Esophagus muscularis mucosa (tissue), 4 donors: ENCODE results near the gene IFNA21. TPM values are rescaled to one million over a fixed set of nuclear protein-coding genes. Genes with fewer than 3 reads are reported as not detected.

Experiments
- DNase-seq: peaks from one replicate; pipeline ENCODE4 v3.0.0-alpha.2; 2017; ENCODE audit errors: extremely low spot score
- H3K27ac ChIP-seq, 4 donors: fragments of 200-600 bp; sonication (generic); replicated peaks in 1 of 4; 1 replicate in 3 of 4; 2 replicates in 1 of 4; pipeline ENCODE4 v1.5.1; 2016 to 2019; ENCODE audit warnings: mild to moderate bottlenecking in 1 of 4
- H3K27me3 ChIP-seq, 4 donors: fragments of 200-600 bp; sonication (generic); one replicate each; pipeline versions ENCODE4 v1.5.1 to v1.6.0; 2016 to 2019
- H3K36me3 ChIP-seq, 4 donors: fragments of 200-600 bp; sonication (generic); one replicate each; pipeline ENCODE4 v1.5.1; 2016 to 2019
- H3K4me1 ChIP-seq, 4 donors: fragments of 200-600 bp; sonication (generic); one replicate each; pipeline ENCODE4 v1.5.1; 2016 to 2019
- H3K4me3 ChIP-seq, 4 donors: fragments of 200-600 bp; sonication (generic); 1 replicate in 2 of 4; 2 replicates in 2 of 4; pipeline ENCODE4 v1.5.1; 2016 to 2019; ENCODE audit warnings: mild to moderate bottlenecking in 4 of 4, moderate library complexity in 1 of 4
- H3K9me3 ChIP-seq, 4 donors: fragments of 200-600 bp; sonication (generic); 1 replicate in 3 of 4; 2 replicates in 1 of 4; pipeline ENCODE4 v1.5.1; 2016 to 2019
- EP300 ChIP-seq: sonication (generic); formaldehyde crosslinking; IDR thresholded peaks from one replicate; pipeline ENCODE4 v1.6.1; 2017; ENCODE audit warnings: antibody characterized with exemption
- POLR2A ChIP-seq: fragments of 450-650 bp; IDR thresholded peaks from one replicate; pipeline ENCODE4 v1.6.1; 2017; ENCODE audit warnings: antibody characterized with exemption, moderate library complexity, mild to moderate bottlenecking, low read depth
- POLR2AphosphoS5 ChIP-seq, 2 donors: sonication (generic); formaldehyde crosslinking; IDR thresholded peaks; one replicate each; pipeline ENCODE4 v1.6.1; 2017; ENCODE audit warnings: antibody characterized with exemption in 2 of 2
- whole genome bisulfite sequencing: methylation state at CpG from one replicate; pipeline ENCODE4 v1.1.5; 2018; 5-methylcytosine and 5-hydroxymethylcytosine counted together
- intact Hi-C: fragments of 100-400 bp; cut with DNase I; formaldehyde crosslinking; loops from one replicate; pipeline ENCODE4 v1.15.1; 2023
- total RNA-seq, 4 donors: library from RNA; depleted of rRNA; stranded (reverse); fragments of >200 nt; gene quantifications; one replicate each; pipeline versions ENCODE4 v1.1.0 to v1.2.1, GENCODE V29; 2016
- TF ChIP-seq, protein P1 (sequence below), 3 experiments: fragments of 200-600 bp in 2 of 3; fragments of 450-650 bp in 1 of 3; sonication (generic) in 2 of 3; IDR thresholded peaks; one replicate each; pipeline ENCODE4 v1.5.1; 2017 to 2019; ENCODE audit warnings: antibody characterized with exemption in 3 of 3, mild to moderate bottlenecking in 2 of 3, moderate library complexity in 1 of 3

IFNA21 gene
- total RNA-seq, 4 donors from 2014 or later = not detected

DNA sequence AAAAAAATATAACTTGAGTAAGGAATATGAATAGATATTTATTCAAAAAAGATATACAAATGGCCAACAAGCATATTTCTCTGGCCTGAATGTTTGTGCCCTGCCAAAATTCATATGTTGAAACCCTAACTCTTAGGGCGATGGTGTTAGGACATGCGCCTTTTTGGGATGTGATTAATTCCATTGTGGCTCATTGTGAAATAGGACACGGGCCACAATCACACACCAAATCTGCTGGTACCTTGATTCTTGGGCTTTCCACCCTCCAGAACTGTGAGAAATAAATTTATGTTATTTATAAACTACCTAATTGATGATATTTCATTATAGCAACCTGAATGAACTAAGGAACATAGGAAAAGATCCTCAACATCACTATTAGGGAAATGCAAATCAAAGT lies 5.7 kb upstream of the IFNA21 start:
- H3K9me3 ChIP-seq = no peaks in the 10 kb centered on the region
- no peaks in the 10 kb centered on the region for H3K36me3 ChIP-seq
- H3K27me3 ChIP-seq = no peaks in the 10 kb centered on the region
- TF ChIP-seq POLR2AphosphoS5 (IDR thresholded peaks at IDR 0.05) = no peak
- TF ChIP-seq POLR2A = no peak
- TF ChIP-seq, protein P1, sequence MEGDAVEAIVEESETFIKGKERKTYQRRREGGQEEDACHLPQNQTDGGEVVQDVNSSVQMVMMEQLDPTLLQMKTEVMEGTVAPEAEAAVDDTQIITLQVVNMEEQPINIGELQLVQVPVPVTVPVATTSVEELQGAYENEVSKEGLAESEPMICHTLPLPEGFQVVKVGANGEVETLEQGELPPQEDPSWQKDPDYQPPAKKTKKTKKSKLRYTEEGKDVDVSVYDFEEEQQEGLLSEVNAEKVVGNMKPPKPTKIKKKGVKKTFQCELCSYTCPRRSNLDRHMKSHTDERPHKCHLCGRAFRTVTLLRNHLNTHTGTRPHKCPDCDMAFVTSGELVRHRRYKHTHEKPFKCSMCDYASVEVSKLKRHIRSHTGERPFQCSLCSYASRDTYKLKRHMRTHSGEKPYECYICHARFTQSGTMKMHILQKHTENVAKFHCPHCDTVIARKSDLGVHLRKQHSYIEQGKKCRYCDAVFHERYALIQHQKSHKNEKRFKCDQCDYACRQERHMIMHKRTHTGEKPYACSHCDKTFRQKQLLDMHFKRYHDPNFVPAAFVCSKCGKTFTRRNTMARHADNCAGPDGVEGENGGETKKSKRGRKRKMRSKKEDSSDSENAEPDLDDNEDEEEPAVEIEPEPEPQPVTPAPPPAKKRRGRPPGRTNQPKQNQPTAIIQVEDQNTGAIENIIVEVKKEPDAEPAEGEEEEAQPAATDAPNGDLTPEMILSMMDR (IDR thresholded peaks at IDR 0.05) = no peak
- no peak for TF ChIP-seq EP300
- no peak overlapping the region for H3K27ac ChIP-seq
- no peak for DNase-seq
- H3K4me3 ChIP-seq = no peak overlapping the region
- intact Hi-C loops = no loop called here
- H3K4me1 ChIP-seq = no peaks in the 10 kb centered on the region
- WGBS = 80% methylated on average over 3 of the region's 3 CpGs

DNA sequence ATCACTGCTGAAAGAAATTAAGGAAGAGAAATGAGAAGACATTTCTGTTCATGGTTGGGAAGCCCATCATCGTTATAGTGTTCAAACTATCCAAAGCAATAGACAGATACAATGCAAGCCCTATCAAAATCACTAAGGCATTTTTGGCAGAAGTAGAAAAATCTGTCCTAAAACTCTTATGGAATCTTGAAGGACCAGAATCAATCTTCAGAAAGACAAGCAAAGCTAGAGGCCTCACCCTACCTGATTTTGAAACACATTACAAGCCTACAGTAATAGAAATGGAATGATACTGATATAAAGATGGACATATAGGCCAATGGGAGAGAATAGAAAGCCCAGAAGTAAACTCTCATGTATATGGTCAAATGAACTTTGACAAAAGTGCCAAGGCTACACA lies 4.9 kb upstream of the IFNA21 start:
- H3K27ac ChIP-seq = no peak overlapping the region
- TF ChIP-seq EP300 = no peak
- TF ChIP-seq, protein P1 (IDR thresholded peaks at IDR 0.05) = no peak
- TF ChIP-seq POLR2AphosphoS5 (IDR thresholded peaks at IDR 0.05) = no peak
- no peak for TF ChIP-seq POLR2A
- H3K36me3 ChIP-seq = no peaks in the 10 kb centered on the region
- H3K4me3 ChIP-seq = no peak overlapping the region
- intact Hi-C loops = no loop called here
- DNase-seq = no peak
- H3K4me1 ChIP-seq = no peaks in the 10 kb centered on the region
- H3K9me3 ChIP-seq = no peaks in the 10 kb centered on the region
- H3K27me3 ChIP-seq = no peaks in the 10 kb centered on the region
- WGBS = 86% methylated on average over 1 of the region's 1 CpG

DNA sequence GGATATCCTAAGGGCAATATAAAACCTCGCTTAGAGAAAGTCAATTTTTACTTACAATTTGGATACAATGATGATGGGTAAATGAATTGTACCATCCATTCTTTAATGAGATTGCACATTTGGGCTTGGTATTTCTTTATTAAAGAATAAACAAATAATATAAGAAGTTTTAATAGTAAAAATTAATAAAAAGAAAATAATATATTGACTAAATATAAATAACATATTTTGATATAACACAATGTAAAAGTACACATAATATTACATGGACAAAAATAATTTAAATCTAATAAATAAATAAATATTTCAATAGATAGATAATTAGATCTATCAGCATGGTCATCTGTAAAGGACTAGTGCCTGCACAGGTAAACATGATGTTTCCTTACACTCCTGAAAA lies 944 bp downstream of the IFNA21 start:
- no peak overlapping the region for H3K4me3 ChIP-seq
- TF ChIP-seq, protein P1 (IDR thresholded peaks at IDR 0.05) = no peak
- no peak for DNase-seq
- peaks cover 0 to 3% (median 0%) of the 10 kb centered on the region in 4 donors for H3K9me3 ChIP-seq
- no peaks in the 10 kb centered on the region for H3K27me3 ChIP-seq
- no peak overlapping the region for H3K27ac ChIP-seq
- intact Hi-C loops = no loop called here
- WGBS = 92% methylated on average over 1 of the region's 1 CpG
- no peaks in the 10 kb centered on the region for H3K36me3 ChIP-seq
- no peaks in the 10 kb centered on the region for H3K4me1 ChIP-seq

DNA sequence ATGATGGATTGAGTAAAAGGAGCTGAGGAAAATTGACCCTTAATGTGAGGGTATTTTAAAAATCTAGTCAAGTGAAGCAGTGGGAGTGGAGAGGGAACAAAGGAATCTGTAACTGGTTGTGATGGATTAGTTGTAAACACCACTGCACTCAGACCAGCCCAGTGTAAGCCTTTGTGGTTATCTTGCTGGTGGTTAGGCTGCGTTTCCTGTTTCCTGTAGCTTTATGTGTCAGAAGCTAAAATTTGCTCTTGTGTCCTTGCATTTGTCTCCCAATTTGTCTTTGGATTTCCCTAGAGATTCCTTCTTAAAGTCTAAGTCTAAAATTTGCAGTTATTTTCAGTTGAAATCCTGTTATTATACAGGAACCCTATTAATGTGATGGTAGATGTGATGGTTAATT lies 6.3 kb downstream of the IFNA21 start:
- no peak overlapping the region for H3K27ac ChIP-seq
- no peaks in the 10 kb centered on the region for H3K36me3 ChIP-seq
- 0% methylated on average over 1 of the region's 1 CpG for WGBS
- TF ChIP-seq EP300 (no peak), POLR2AphosphoS5 (IDR thresholded peaks at IDR 0.05) (no peak), POLR2A (no peak)
- TF ChIP-seq, protein P1 (IDR thresholded peaks at IDR 0.05) = no peak
- H3K4me1 ChIP-seq = no peaks in the 10 kb centered on the region
- peaks cover 0 to 3% (median 0%) of the 10 kb centered on the region in 4 donors for H3K9me3 ChIP-seq
- DNase-seq = no peak
- no peaks in the 10 kb centered on the region for H3K27me3 ChIP-seq
- intact Hi-C loops = no loop called here
- no peak overlapping the region for H3K4me3 ChIP-seq

DNA sequence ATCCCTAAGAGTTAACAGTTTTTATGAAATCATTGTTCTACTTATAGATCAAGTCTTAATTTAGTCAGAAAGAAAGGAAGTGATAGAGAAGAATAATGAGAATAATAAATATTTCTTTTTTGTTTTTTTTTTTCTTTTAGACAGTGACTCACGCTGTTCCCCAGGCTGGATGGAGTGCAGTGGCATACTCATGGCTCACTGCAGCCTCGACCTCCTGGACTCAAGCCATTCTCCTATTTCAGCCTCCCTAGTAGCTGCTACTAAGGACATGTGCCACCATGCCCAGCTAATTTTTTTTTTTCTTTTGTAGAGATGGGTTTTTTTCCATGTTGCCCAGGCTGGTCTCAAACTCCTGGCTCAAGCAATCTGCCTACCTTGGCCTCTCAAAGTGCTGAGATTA lies 11.0 kb downstream of the IFNA21 start:
- no peak for TF ChIP-seq POLR2AphosphoS5 (IDR thresholded peaks at IDR 0.05)
- no peak for TF ChIP-seq POLR2A
- TF ChIP-seq EP300 = no peak
- TF ChIP-seq, protein P1 (IDR thresholded peaks at IDR 0.05) = no peak
- intact Hi-C loops = no loop called here
- 68% methylated on average over 2 of the region's 2 CpGs for WGBS
- no peak overlapping the region for H3K4me3 ChIP-seq
- no peaks in the 10 kb centered on the region for H3K36me3 ChIP-seq
- no peaks in the 10 kb centered on the region for H3K9me3 ChIP-seq
- H3K27me3 ChIP-seq = no peaks in the 10 kb centered on the region
- peaks cover 0 to 7% (median 4%) of the 10 kb centered on the region in 4 donors for H3K4me1 ChIP-seq
- no peak for DNase-seq
- H3K27ac ChIP-seq = no peak overlapping the region
